Measurements from ENCODE around the gene DPYSL4.

GRCh38 chr10:132185601-132186487 lies 904 bp upstream of the DPYSL4 start:
- TF ChIP-seq, protein P1, sequence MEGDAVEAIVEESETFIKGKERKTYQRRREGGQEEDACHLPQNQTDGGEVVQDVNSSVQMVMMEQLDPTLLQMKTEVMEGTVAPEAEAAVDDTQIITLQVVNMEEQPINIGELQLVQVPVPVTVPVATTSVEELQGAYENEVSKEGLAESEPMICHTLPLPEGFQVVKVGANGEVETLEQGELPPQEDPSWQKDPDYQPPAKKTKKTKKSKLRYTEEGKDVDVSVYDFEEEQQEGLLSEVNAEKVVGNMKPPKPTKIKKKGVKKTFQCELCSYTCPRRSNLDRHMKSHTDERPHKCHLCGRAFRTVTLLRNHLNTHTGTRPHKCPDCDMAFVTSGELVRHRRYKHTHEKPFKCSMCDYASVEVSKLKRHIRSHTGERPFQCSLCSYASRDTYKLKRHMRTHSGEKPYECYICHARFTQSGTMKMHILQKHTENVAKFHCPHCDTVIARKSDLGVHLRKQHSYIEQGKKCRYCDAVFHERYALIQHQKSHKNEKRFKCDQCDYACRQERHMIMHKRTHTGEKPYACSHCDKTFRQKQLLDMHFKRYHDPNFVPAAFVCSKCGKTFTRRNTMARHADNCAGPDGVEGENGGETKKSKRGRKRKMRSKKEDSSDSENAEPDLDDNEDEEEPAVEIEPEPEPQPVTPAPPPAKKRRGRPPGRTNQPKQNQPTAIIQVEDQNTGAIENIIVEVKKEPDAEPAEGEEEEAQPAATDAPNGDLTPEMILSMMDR (conservative IDR thresholded peaks at IDR 0.05; ENCODE audit: low read depth in 2 of 2), result no peak
- TF ChIP-seq, protein P2, sequence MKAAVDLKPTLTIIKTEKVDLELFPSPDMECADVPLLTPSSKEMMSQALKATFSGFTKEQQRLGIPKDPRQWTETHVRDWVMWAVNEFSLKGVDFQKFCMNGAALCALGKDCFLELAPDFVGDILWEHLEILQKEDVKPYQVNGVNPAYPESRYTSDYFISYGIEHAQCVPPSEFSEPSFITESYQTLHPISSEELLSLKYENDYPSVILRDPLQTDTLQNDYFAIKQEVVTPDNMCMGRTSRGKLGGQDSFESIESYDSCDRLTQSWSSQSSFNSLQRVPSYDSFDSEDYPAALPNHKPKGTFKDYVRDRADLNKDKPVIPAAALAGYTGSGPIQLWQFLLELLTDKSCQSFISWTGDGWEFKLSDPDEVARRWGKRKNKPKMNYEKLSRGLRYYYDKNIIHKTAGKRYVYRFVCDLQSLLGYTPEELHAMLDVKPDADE (IDR thresholded peaks at IDR 0.05), result no peak
- TF ChIP-seq NANOG (IDR thresholded peaks at IDR 0.05; ENCODE audit: borderline replicate concordance) (no peak), CREB1 (CRISPR knock-in tag; IDR thresholded peaks at IDR 0.05; ENCODE audit: low read depth) (0 out of 2 replicates have a peak, but pooled peaks have one; percentile 28)

All from GM23338 (cell line).